K562 (cell line): ENCODE measurements around the gene SLC22A4. TPM values are rescaled to one million over a fixed set of nuclear protein-coding genes. Genes with fewer than 3 reads are reported as not detected.

Experiments used
- ID3 ChIP-seq, 2 experiments: fragments of 250-450 bp in 1 of 2; fragments of 450-650 bp in 1 of 2; sonication (Bioruptor Pico) in 1 of 2; IDR thresholded peaks; 2 replicates each; pipeline versions ENCODE4 v1.6.1 to v1.8.0; 2016 to 2021; ENCODE audit warnings: mild to moderate bottlenecking in 2 of 2, moderate library complexity in 2 of 2, missing compliant biosample characterization in 1 of 2, missing genetic modification characterization in 1 of 2
- POLR2AphosphoS5 ChIP-seq: IDR thresholded peaks from 2 replicates; pipeline ENCODE4 v1.6.1; 2011; ENCODE audit warnings: mild to moderate bottlenecking, low read depth, low read length, moderate library complexity; ENCODE audit not compliant: control insufficient read depth, insufficient read depth
- POLR2B ChIP-seq: fragments of 450-650 bp; IDR thresholded peaks from 2 replicates; pipeline ENCODE4 v1.6.1; 2018; ENCODE audit warnings: low read depth; ENCODE audit not compliant: partially characterized antibody
- PRDM10 ChIP-seq: fragments of 450-650 bp; IDR thresholded peaks from 2 replicates; pipeline ENCODE4 v1.6.1; 2018; ENCODE audit not compliant: partially characterized antibody
- PRPF4 ChIP-seq: fragments of 200-400 bp; formaldehyde crosslinking; IDR thresholded peaks from one replicate; pipeline ENCODE4 v1.6.1; 2017; ENCODE audit warnings: low read length, low read depth, mild to moderate bottlenecking; ENCODE audit not compliant: insufficient read depth, poor library complexity, severe bottlenecking
- SRSF7 ChIP-seq: fragments of 200-400 bp; formaldehyde crosslinking; optimal IDR thresholded peaks from 2 replicates; pipeline ENCODE3; 2017; ENCODE audit warnings: mild to moderate bottlenecking, low read depth, low read length
- TOE1 ChIP-seq, 2 experiments: fragments of 450-650 bp in 1 of 2; sonication (generic) in 1 of 2; formaldehyde crosslinking in 1 of 2; IDR thresholded peaks; 2 replicates each; pipeline versions ENCODE4 v1.7.1 to v1.8.0; 2016 to 2022; ENCODE audit warnings: borderline replicate concordance in 2 of 2, mild to moderate bottlenecking in 2 of 2, antibody characterized with exemption in 1 of 2, inconsistent platforms in 1 of 2, low read depth in 1 of 2, missing genetic modification reagents in 1 of 2, moderate library complexity in 1 of 2
- ZNF134 ChIP-seq: fragments of 250-450 bp; sonication (Bioruptor Pico); conservative IDR thresholded peaks from 2 replicates; pipeline ENCODE4 v1.4.0; 2020
- polyA plus RNA-seq, 8 experiments: library from polyadenylated mRNA; depleted of rRNA in 4 of 8; stranded (reverse) in 5 of 8; unstranded in 3 of 8; fragments of >200 nt; fragmentation: Nextera tagmentation in 2 of 8; fragmentation: Illumina TruSeq in 1 of 8; extraction: Ambion mirVana in 2 of 8; extraction: Trizol in 1 of 8; gene quantifications; 2 replicates each; pipeline versions ENCODE4 v1.2.1 to v1.2.3, GENCODE V29; 2011 to 2014; ENCODE audit warnings: inconsistent platforms in 1 of 8, missing spikeins in 1 of 8
- total RNA-seq, 7 experiments: library from RNA; depleted of rRNA in 6 of 7; stranded (reverse); fragments of >200 nt in 6 of 7; fragmentation: Illumina TruSeq in 2 of 7; extraction: Trizol in 2 of 7; gene quantifications; 2 replicates each; pipeline versions ENCODE4 v1.2.1 to v1.2.3, GENCODE V29; 2011 to 2021; ENCODE audit warnings: low replicate concordance in 1 of 7
- TF ChIP-seq, protein P1 (sequence below): fragments of 150-350 bp; IDR thresholded peaks from 2 replicates; pipeline ENCODE4 v1.6.1; 2014; ENCODE audit warnings: low read depth, mild to moderate bottlenecking, low read length, borderline replicate concordance
- TF ChIP-seq, protein P2 (sequence below): fragments of 450-650 bp; IDR thresholded peaks from 2 replicates; pipeline ENCODE4 v1.7.1; 2018; ENCODE audit warnings: mild to moderate bottlenecking, low read depth; ENCODE audit not compliant: partially characterized antibody

SLC22A4 gene
- total and polyA plus RNA-seq, 9 of the 15 experiments (the other 6 are each of a cell fraction or from before 2014, with no cell fraction given): 2.7 to 9.5 (median 6.2) TPM

GRCh38 chr5:132293066-132293991 is 865 bp upstream of the SLC22A4 start (continued):
- TF ChIP-seq SRSF7: no peak
- TF ChIP-seq, protein P1, sequence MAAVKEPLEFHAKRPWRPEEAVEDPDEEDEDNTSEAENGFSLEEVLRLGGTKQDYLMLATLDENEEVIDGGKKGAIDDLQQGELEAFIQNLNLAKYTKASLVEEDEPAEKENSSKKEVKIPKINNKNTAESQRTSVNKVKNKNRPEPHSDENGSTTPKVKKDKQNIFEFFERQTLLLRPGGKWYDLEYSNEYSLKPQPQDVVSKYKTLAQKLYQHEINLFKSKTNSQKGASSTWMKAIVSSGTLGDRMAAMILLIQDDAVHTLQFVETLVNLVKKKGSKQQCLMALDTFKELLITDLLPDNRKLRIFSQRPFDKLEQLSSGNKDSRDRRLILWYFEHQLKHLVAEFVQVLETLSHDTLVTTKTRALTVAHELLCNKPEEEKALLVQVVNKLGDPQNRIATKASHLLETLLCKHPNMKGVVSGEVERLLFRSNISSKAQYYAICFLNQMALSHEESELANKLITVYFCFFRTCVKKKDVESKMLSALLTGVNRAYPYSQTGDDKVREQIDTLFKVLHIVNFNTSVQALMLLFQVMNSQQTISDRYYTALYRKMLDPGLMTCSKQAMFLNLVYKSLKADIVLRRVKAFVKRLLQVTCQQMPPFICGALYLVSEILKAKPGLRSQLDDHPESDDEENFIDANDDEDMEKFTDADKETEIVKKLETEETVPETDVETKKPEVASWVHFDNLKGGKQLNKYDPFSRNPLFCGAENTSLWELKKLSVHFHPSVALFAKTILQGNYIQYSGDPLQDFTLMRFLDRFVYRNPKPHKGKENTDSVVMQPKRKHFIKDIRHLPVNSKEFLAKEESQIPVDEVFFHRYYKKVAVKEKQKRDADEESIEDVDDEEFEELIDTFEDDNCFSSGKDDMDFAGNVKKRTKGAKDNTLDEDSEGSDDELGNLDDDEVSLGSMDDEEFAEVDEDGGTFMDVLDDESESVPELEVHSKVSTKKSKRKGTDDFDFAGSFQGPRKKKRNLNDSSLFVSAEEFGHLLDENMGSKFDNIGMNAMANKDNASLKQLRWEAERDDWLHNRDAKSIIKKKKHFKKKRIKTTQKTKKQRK: no peak
- peak; percentile 97 for TF ChIP-seq PRDM10
- no peak for TF ChIP-seq ID3 (CRISPR knock-in tag; IDR thresholded peaks at IDR 0.05)
- TF ChIP-seq ID3 (tag; IDR thresholded peaks at IDR 0.05): peak; percentile 26; the same call in 1 of the 2 replicates
- TF ChIP-seq POLR2AphosphoS5: peak; percentile 48; the same call in 1 of the 2 replicates
- no peak for TF ChIP-seq PRPF4
- no peak for TF ChIP-seq ZNF134 (CRISPR knock-in tag)
- peak; percentile 31; the same call in 1 of the 2 replicates for TF ChIP-seq TOE1 (IDR thresholded peaks at IDR 0.05; ENCODE audit: borderline replicate concordance)
- TF ChIP-seq TOE1 (CRISPR knock-in tag; IDR thresholded peaks at IDR 0.05; ENCODE audit: borderline replicate concordance, low read depth): peak; percentile 86; the same call in 1 of the 2 replicates
- TF ChIP-seq, protein P2, sequence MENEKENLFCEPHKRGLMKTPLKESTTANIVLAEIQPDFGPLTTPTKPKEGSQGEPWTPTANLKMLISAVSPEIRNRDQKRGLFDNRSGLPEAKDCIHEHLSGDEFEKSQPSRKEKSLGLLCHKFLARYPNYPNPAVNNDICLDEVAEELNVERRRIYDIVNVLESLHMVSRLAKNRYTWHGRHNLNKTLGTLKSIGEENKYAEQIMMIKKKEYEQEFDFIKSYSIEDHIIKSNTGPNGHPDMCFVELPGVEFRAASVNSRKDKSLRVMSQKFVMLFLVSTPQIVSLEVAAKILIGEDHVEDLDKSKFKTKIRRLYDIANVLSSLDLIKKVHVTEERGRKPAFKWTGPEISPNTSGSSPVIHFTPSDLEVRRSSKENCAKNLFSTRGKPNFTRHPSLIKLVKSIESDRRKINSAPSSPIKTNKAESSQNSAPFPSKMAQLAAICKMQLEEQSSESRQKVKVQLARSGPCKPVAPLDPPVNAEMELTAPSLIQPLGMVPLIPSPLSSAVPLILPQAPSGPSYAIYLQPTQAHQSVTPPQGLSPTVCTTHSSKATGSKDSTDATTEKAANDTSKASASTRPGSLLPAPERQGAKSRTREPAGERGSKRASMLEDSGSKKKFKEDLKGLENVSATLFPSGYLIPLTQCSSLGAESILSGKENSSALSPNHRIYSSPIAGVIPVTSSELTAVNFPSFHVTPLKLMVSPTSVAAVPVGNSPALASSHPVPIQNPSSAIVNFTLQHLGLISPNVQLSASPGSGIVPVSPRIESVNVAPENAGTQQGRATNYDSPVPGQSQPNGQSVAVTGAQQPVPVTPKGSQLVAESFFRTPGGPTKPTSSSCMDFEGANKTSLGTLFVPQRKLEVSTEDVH: no peak
- TF ChIP-seq POLR2B: peak; percentile 44
